GM13976 (cell line): ENCODE results near the gene RYR1.
"Not testable (repeated sequence)": the region's sequence is repeated elsewhere in the genome, so short reads cannot be mapped to it uniquely, and the experiment has no call there.

Source experiments
- DNase-seq: peaks from one replicate; pipeline ENCODE4 v3.0.0; 2012; ENCODE audit warnings: low spot score
- in situ Hi-C: fragments of 300-500 bp; cut with MboI; formaldehyde crosslinking; loops from one replicate; pipeline ENCODE4 v1.12.0; 2022; ENCODE audit warnings: low sequenced_read_pairs, mixed read lengths, inconsistent platforms; ENCODE audit not compliant: unreplicated experiment
- TF ChIP-seq, protein P1 (sequence below): IDR thresholded peaks from 2 replicates; pipeline ENCODE4 v1.5.1; 2012; ENCODE audit warnings: borderline replicate concordance, mild to moderate bottlenecking; ENCODE audit not compliant: insufficient read depth; ENCODE audit errors: extremely low read depth, missing control alignments, control extremely low read depth

The RYR1 gene

DNA sequence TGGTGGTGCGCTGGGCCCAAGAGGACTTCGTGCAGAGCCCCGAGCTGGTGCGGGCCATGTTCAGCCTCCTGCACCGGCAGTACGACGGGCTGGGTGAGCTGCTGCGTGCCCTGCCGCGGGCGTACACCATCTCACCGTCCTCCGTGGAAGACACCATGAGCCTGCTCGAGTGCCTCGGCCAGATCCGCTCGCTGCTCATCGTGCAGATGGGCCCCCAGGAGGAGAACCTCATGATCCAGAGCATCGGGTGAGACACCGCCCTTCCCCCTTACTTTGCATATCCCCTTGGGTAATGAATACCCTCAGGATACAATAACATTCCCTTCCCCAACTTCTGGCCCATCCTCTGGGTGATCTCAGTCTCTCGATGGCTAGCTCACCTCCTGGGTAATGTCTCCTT is 60.9 kb downstream of the RYR1 start:
- in situ Hi-C loops, result no loop called here
- TF ChIP-seq, protein P1, sequence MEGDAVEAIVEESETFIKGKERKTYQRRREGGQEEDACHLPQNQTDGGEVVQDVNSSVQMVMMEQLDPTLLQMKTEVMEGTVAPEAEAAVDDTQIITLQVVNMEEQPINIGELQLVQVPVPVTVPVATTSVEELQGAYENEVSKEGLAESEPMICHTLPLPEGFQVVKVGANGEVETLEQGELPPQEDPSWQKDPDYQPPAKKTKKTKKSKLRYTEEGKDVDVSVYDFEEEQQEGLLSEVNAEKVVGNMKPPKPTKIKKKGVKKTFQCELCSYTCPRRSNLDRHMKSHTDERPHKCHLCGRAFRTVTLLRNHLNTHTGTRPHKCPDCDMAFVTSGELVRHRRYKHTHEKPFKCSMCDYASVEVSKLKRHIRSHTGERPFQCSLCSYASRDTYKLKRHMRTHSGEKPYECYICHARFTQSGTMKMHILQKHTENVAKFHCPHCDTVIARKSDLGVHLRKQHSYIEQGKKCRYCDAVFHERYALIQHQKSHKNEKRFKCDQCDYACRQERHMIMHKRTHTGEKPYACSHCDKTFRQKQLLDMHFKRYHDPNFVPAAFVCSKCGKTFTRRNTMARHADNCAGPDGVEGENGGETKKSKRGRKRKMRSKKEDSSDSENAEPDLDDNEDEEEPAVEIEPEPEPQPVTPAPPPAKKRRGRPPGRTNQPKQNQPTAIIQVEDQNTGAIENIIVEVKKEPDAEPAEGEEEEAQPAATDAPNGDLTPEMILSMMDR, result no peak

DNA sequence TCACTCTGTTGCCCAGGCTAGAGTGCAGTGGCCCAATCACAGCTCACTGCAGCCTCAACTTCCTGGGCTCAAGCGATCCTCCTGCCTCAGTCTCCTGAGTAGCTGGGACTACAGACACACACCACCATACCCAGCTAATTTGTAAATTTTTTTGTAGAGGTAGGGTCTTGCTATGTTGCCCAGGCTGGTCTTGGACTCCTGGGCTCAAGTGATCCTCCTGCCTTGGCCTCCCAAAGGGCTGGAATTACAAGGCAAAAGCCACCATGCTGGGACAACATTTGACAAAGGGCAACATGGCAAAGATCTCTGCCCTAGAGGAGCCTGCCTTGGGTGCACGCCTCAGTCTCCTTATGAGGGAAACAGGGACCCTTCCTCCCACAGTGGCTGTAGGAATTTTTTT is 61.9 kb downstream of the RYR1 start:
- not testable (repeated sequence) for DNase-seq

More for the DNA sequence above, 60.9 kb downstream of the RYR1 start:
- no peak for DNase-seq

DNA sequence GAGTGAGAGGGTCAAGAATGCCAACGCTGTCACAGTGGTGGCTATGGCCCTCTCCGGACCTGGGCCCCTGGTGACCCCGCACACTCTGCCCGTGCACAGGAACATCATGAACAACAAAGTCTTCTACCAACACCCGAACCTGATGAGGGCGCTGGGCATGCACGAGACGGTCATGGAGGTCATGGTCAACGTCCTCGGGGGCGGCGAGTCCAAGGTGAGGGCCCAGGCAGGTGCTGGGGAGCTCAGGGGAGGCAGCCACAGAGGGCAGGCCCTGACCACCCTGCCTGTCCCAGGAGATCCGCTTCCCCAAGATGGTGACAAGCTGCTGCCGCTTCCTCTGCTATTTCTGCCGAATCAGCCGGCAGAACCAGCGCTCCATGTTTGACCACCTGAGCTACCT is 62.6 kb downstream of the RYR1 start:
- TF ChIP-seq, protein P1, result no peak
- in situ Hi-C loops, result no loop called here
- DNase-seq, result no peak

More for the DNA sequence above, 61.9 kb downstream of the RYR1 start:
- in situ Hi-C loops, result not testable (repeated sequence)

DNA sequence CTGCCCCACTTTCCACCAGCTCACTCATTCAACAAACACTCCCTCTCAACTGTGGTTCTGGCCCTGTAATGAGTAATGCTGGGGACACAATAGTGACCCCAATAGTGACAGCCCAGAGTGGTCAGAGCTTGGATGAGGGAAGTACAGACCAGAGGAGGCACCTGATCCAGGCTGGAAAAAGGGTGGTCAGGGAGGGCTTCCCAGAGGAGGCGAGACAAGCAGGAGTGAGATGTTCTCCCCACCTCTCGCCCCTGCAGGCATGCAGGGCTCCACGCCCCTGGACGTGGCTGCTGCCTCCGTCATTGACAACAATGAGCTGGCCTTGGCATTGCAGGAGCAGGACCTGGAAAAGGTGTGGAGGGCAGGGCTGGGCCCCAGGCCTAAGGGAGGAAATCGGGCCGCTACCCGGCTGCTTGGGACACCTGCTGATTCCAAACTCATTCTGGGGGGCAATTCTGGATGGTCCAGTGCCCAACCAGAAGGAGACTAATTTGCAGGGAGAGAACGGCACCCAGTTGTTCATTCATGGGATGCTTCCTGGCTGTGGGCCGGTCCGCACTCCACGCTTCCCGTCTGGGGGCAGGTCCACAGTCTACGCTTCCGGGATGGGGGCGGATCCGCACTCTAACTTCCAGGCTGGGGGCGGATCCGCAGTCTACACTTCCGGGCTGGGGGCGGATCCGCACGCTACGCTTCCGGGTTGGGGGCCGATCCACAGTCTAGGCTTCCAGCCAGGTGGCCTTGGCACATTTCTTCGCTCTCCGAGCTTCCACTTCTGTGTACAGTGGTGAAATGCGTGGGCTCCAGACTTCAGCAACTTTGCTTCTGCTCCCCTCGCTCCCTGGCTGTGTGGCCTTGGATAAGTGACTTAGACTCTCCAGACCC is 63.4 kb downstream of the RYR1 start:
- TF ChIP-seq, protein P1, result no peak

DNA sequence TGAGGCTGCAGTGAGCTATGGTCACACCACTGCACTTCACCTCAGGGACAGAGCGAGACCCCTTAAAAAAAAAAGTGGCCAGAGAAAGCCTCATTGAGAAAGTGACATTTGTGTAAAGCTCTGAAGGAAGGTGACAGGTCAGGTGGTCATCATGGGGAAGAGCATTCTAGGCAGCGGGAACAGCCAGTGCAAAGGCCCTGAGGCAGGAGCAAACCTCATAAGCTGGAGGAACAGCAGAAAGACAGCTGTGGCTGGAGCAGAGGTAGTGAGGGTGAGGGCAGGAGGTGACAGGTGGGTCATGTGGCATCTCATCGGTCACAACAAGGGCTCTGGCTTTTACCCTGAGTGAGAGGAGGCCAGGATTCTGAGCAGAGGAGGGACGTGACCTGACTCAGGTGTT is 64.4 kb downstream of the RYR1 start:
- in situ Hi-C loops, result no loop called here
- DNase-seq, result no peak
- TF ChIP-seq, protein P1, result no peak

More for the DNA sequence above, 63.4 kb downstream of the RYR1 start:
- in situ Hi-C loops, result no loop called here
- no peak for DNase-seq

DNA sequence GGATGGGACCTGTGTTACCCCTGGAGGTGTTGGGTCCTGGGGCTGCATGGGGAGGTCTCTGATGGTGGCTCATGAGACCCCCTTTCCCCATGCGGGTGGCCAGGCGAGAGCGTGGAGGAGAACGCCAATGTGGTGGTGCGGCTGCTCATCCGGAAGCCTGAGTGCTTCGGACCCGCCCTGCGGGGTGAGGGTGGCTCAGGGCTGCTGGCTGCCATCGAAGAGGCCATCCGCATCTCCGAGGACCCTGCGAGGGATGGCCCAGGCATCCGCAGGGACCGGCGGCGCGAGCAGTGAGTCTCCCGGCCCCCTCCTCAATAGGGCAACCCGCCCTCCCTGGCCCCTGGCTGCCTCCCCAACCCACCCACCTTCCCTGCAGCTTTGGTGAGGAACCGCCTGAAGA is 66.0 kb downstream of the RYR1 start:
- in situ Hi-C loops, result no loop called here
- TF ChIP-seq, protein P1, result no peak
- no peak for DNase-seq

DNA sequence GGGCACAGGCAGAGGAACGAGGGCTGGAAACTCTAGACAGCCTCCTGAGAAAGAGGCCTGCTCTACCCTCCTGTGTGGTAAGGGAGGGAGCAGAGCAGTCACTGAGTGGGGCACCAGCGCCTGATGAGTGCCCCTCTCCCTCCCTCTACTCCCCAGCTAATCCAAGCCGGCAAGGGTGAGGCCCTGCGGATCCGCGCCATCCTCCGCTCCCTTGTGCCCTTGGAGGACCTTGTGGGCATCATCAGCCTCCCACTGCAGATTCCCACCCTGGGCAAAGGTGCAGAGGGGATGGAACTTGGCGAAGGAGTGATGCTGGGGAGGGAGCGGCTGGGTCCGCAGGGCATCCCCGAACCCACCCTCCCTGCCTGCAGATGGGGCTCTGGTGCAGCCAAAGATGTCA is 67.0 kb downstream of the RYR1 start:
- TF ChIP-seq, protein P1, result no peak
- in situ Hi-C loops, result no loop called here
- DNase-seq, result no peak
